Left ventricle myocardium inferior (tissue), 1 donor: ENCODE results near the gene DPP10. TPM values are rescaled to one million over a fixed set of nuclear protein-coding genes. Genes with fewer than 3 reads are reported as not detected.

ENCODE experiments used
- DNase-seq: peaks from one replicate; pipeline ENCODE4 v3.0.0-alpha.2; 2020
- H3K27ac ChIP-seq: fragments of 200-600 bp; replicated peaks from 2 replicates; pipeline ENCODE4 v1.8.0; 2021
- H3K27me3 ChIP-seq: fragments of 200-600 bp; 2 replicates; pipeline ENCODE4 v1.8.0; 2021; ENCODE audit warnings: low read depth
- H3K36me3 ChIP-seq: fragments of 200-600 bp; 2 replicates; pipeline ENCODE4 v1.8.0; 2021
- H3K4me1 ChIP-seq: fragments of 200-600 bp; 2 replicates; pipeline ENCODE4 v1.8.0; 2021
- H3K4me3 ChIP-seq: fragments of 200-600 bp; 2 replicates; pipeline ENCODE4 v1.8.0; 2021; ENCODE audit warnings: mild to moderate bottlenecking, moderate library complexity
- H3K9me3 ChIP-seq: fragments of 200-600 bp; replicated peaks from 2 replicates; pipeline ENCODE4 v1.8.0; 2021
- CTCF ChIP-seq: fragments of 200-600 bp; IDR thresholded peaks from 2 replicates; pipeline ENCODE4 v1.8.0; 2021; ENCODE audit warnings: antibody characterized with exemption, mild to moderate bottlenecking, borderline replicate concordance
- intact Hi-C: fragments of 100-400 bp; cut with micrococcal nuclease; formaldehyde crosslinking; loops from one replicate; pipeline ENCODE4 v1.11.0; 2022
- total RNA-seq: library from RNA; stranded (reverse); fragmentation: NEBNext Ultra II Directional; extraction: Animal tissue kit (Norgen Biotek cat#: 25700); gene quantifications from one replicate; pipeline ENCODE4 v1.2.1, GENCODE V29; 2021
- donor health status: DM: no; HTN: yes; CAD: no; lungs with severe emphysema.

The DPP10 gene
- total RNA-seq, 1 donor from 2014 or later: 0.16 TPM

GRCh38 chr2:114628481-114628880 lies 186.0 kb downstream of the DPP10 start:
- intact Hi-C loops: no loop called here
- peaks cover 8% of the 10 kb centered on the region for H3K9me3 ChIP-seq
- DNase-seq: no peak
- H3K4me1 ChIP-seq: no peaks in the 10 kb centered on the region
- H3K4me3 ChIP-seq: no peak overlapping the region
- H3K27me3 ChIP-seq: no peaks in the 10 kb centered on the region
- no peaks in the 10 kb centered on the region for H3K36me3 ChIP-seq
- H3K27ac ChIP-seq: no peak overlapping the region
- no peak for TF ChIP-seq CTCF

DNA sequence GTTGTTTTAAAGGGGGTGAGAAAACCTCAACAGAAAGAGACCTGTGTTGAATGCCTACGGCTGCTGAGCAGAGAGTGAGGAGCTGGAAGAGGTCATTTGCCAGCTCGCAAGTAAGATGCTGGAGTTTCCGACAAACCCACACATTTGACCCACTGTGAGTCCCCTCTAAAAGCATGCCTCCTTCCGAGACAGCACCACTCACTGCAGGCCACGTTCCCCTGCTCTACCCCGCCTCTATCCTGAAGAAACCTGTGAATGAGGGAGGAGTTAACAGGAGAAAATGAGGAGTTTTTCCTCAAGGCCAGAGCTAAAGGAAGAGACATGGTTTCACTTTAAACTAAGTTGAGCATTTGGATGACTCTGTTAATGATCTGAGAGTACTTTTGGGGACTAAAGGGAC lies 188.7 kb downstream of the DPP10 start:
- DNase-seq: no peak
- intact Hi-C loops: no loop called here
- no peaks in the 10 kb centered on the region for H3K36me3 ChIP-seq

DNA sequence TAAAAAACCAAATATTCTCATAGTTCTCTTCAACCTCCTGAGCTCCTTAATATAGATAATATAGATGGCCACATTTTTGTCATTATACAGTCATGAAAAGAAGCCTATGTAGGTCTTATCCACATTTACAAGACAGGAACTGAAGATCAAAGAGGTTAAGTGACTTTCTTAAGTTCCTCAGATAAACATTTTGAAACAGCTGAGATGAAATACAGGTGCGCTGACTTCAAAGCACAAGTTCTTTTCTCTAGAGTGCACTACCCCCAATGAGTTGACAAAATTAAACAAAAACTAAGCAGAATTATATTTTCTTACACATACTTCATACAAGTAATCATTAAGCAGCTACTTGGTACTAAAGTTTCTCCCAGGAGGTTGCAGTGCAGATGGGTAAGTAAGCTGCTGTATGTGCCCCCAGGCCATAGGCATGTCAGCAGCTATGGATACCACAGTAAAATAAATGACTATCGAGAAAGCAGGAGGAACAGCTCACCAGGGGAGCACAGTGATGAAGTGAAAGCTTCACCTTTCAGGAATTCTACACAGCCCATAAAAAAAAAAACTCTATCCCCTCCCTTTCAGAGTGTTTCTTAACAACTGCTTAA lies 199.8 kb downstream of the DPP10 start:
- DNase-seq: no peak
- no peak for TF ChIP-seq CTCF
- no peaks in the 10 kb centered on the region for H3K4me1 ChIP-seq
- no peak overlapping the region for H3K27ac ChIP-seq
- peaks cover 17% of the 10 kb centered on the region for H3K9me3 ChIP-seq
- no peaks in the 10 kb centered on the region for H3K36me3 ChIP-seq
- no peak overlapping the region for H3K4me3 ChIP-seq
- intact Hi-C loops: no loop called here
- H3K27me3 ChIP-seq: no peaks in the 10 kb centered on the region

More for the DNA sequence above, 188.7 kb downstream of the DPP10 start:
- Histone ChIP-seq H3K27me3 (no peaks in the 10 kb centered on the region), H3K27ac (no peak overlapping the region), H3K4me3 (no peak overlapping the region), H3K4me1 (no peaks in the 10 kb centered on the region), H3K9me3 (peaks cover 11% of the 10 kb centered on the region)
- TF ChIP-seq CTCF: no peak

DNA sequence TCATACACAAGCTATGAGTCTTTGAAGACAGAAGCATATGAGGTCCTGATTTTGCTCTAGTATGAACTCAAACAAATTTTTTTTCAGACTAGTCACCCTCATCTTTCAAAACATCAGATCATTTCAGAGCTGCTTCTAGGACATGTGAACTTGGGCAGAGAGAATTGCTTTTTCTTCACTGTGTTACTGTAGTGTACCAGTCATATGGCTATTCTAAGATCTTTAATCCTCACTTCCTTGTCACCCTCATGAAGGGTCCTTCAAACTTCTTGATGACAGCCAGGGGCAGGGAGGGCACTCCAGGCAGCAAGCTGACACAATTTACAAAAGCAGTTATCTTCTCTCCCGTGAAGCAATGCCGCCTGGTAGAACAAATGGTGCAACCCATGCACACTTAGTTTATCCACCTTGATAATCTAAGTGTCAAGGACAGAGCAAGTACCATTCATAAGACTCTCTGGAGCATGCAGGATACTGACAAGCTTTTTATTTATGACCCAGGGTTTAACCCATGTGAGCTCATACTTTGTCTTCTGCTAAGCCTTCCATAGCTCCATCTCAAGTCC lies 200.6 kb downstream of the DPP10 start:
- TF ChIP-seq CTCF: no peak
- peaks cover 17% of the 10 kb centered on the region for H3K9me3 ChIP-seq
- intact Hi-C loops: no loop called here
- no peaks in the 10 kb centered on the region for H3K36me3 ChIP-seq
- no peaks in the 10 kb centered on the region for H3K4me1 ChIP-seq
- no peak overlapping the region for H3K4me3 ChIP-seq
- no peak for DNase-seq
- H3K27me3 ChIP-seq: no peaks in the 10 kb centered on the region
- H3K27ac ChIP-seq: no peak overlapping the region

GRCh38 chr2:114651933-114652332 lies 209.5 kb downstream of the DPP10 start:
- Histone ChIP-seq H3K9me3 (peaks cover 7% of the 10 kb centered on the region), H3K36me3 (no peaks in the 10 kb centered on the region), H3K4me1 (no peaks in the 10 kb centered on the region), H3K27ac (no peak overlapping the region), H3K27me3 (peaks cover 13% of the 10 kb centered on the region), H3K4me3 (no peak overlapping the region)
- DNase-seq: no peak
- TF ChIP-seq CTCF: no peak
- intact Hi-C loops: no loop called here
